ENCODE measurements around the gene CBLB. TPM values are rescaled to one million over a fixed set of nuclear protein-coding genes. Genes with fewer than 3 reads are reported as not detected.

CBLB gene
- total RNA-seq, 2 experiments from 2014 or later = 24.5 to 38.5 TPM

DNA sequence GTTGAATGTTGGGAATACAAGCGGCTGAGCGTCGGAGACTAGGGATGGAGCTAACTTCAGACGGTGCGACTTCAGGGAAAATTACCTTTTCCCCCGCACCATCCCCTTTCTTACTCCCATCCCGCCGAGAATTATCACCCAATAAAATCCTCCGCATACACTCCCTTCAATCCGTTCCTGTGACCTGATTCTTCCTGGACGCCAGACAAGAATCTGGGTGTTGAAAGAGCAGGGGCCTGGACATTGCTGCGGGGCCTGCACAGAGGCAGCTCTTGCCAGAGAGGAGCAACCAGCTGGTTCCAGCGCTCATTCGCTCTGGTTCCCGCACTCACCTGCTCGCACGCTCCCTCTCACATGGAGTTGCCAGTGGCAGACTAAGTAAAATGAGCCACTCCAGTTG is 260.2 kb downstream of the CBLB start:
- CTCF ChIA-PET (ENCODE audit: unreplicated experiment) = interaction anchor here (0.6 kb wide), 1 partner anchor 27 kb away, joined by 3 read pairs; no protein-coding TSS in a partner anchor
- intact Hi-C loops (cut with micrococcal nuclease; ENCODE audit: unreplicated experiment) = no loop called here
- H3K4me1 ChIP-seq (ENCODE audit: insufficient read depth, low read length, poor library complexity, severe bottlenecking) = no peaks in the 10 kb centered on the region
- H4K20me1 ChIP-seq (ENCODE audit: insufficient read depth, low read length) = no peaks in the 10 kb centered on the region
- no peaks in the 10 kb centered on the region for H3K9me2 ChIP-seq (ENCODE audit: insufficient read depth, low read length)
- H3K4me2 ChIP-seq (ENCODE audit: low read length) = no peak overlapping the region
- H3K79me2 ChIP-seq (ENCODE audit: insufficient read depth, low read depth, low read length) = no peaks in the 10 kb centered on the region
- POLR2A ChIA-PET = interaction anchor here (1.1 kb wide), 1 partner anchor 18 kb away, joined by 3 read pairs; no protein-coding TSS in a partner anchor
- BruUV-seq (replicated peaks) = no TSS peak
- no peak for TF ChIP-seq EZH2phosphoT487 (IDR thresholded peaks at IDR 0.05; ENCODE audit: borderline replicate concordance, low read depth, low read length)
- TF ChIP-seq, protein P1, sequence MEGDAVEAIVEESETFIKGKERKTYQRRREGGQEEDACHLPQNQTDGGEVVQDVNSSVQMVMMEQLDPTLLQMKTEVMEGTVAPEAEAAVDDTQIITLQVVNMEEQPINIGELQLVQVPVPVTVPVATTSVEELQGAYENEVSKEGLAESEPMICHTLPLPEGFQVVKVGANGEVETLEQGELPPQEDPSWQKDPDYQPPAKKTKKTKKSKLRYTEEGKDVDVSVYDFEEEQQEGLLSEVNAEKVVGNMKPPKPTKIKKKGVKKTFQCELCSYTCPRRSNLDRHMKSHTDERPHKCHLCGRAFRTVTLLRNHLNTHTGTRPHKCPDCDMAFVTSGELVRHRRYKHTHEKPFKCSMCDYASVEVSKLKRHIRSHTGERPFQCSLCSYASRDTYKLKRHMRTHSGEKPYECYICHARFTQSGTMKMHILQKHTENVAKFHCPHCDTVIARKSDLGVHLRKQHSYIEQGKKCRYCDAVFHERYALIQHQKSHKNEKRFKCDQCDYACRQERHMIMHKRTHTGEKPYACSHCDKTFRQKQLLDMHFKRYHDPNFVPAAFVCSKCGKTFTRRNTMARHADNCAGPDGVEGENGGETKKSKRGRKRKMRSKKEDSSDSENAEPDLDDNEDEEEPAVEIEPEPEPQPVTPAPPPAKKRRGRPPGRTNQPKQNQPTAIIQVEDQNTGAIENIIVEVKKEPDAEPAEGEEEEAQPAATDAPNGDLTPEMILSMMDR (conservative IDR thresholded peaks at IDR 0.05; ENCODE audit: low read length) = no peak
- no peak overlapping the region for H3K27ac ChIP-seq (ENCODE audit: low read depth, low read length, poor library complexity, severe bottlenecking)
- no peak overlapping the region for H3K4me3 ChIP-seq (ENCODE audit: low read depth, low read length, poor library complexity, severe bottlenecking)
- DNase-seq (ENCODE audit: low spot score) = no peak
- no peaks in the 10 kb centered on the region for H3K36me3 ChIP-seq (ENCODE audit: insufficient read depth, low read length)
- no peak overlapping the region for H2AFZ ChIP-seq (ENCODE audit: low read length)
- no peaks in the 10 kb centered on the region for H3K9me3 ChIP-seq (ENCODE audit: low read length)

DNA sequence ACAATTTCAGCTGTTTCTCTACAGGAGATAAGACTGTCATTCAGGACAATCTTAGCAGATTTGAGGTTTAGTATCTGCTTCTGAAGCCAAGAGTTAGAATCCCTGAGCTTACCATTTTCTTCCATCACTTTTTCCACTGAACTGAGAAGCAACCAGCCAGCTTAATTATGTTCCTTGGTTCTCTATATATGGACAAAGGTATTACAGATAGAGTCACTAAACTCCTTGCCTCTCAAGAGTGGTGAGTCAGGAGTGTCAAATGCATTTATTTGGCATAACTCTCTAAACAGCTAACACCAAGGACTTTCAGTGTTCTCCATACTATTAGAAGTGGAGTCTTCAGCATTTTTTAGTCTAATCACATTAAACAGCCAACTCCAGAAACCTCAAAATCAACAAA is 262.8 kb downstream of the CBLB start:
- Histone ChIP-seq H3K4me2 (ENCODE audit: low read length) (no peak overlapping the region), H4K20me1 (ENCODE audit: insufficient read depth, low read length) (no peaks in the 10 kb centered on the region), H3K9me2 (ENCODE audit: insufficient read depth, low read length) (no peaks in the 10 kb centered on the region), H3K79me2 (ENCODE audit: insufficient read depth, low read depth, low read length) (no peaks in the 10 kb centered on the region), H3K4me3 (ENCODE audit: low read depth, low read length, poor library complexity, severe bottlenecking) (no peak overlapping the region), H3K9me3 (ENCODE audit: low read length) (no peaks in the 10 kb centered on the region), H2AFZ (ENCODE audit: low read length) (no peak overlapping the region), H3K36me3 (ENCODE audit: insufficient read depth, low read length) (no peaks in the 10 kb centered on the region), H3K27ac (ENCODE audit: low read depth, low read length, poor library complexity, severe bottlenecking) (no peak overlapping the region), H3K4me1 (ENCODE audit: insufficient read depth, low read length, poor library complexity, severe bottlenecking) (no peaks in the 10 kb centered on the region)
- CTCF ChIA-PET (ENCODE audit: unreplicated experiment) = no interaction called here
- intact Hi-C loops (cut with micrococcal nuclease; ENCODE audit: unreplicated experiment) = no loop called here
- BruUV-seq (replicated peaks) = no TSS peak
- no peak for DNase-seq (ENCODE audit: low spot score)
- POLR2A ChIA-PET = no interaction called here
- TF ChIP-seq EZH2phosphoT487 (IDR thresholded peaks at IDR 0.05; ENCODE audit: borderline replicate concordance, low read depth, low read length) = no peak
- TF ChIP-seq, protein P1 (conservative IDR thresholded peaks at IDR 0.05; ENCODE audit: low read length) = no peak

Measured in OCI-LY7 (cell line).